NCI-H1048 (cell line): ENCODE data around the gene MID1IP1.

Experiments used
- DNase-seq: peaks from one replicate; lab custom pipeline; 2025; lab: John Stamatoyannopoulos, UW

MID1IP1 gene

DNA sequence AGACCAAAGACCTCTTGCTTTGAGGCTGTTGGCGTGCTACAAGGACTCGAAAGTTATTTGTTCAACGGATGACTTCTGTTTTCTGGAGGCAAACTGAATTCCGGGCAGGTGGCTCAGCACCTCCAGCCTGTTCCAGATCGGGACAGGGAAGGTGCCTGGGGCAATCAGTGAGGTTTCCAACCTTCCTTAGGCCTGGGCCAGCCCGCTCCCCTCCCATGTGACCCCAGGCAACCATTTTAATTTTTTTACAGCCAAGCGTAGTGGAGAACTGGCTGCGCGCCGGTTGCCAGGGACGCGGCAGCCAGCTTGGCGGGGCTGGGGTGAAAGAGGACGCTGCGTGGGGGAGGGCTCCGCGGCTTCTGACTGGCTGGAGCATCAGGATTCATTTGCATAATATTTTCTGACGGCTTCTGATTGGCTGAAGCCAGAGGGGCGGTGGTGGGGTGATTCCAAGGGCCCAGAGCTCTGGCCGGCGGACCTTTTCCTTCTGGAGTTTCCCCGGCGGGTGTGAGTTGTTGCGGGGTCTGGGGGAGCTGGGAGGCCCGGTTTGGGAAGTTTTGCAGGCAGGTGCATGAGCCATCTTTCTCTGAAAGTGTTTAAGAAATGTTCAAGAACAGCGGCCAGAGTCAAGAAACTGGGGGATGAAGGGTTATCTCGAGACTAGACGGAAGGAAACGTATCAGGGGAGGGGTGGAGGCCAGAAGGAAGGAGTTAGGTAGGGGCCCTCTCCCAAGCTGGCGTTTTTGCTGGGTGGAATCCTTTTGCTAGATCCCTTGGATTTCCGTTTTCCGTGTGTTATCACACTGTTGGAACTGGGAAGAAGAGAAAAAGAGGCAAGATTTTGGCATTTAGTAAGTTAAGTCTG is at the start of gene MID1IP1:
Gene MID1IP1, plus strand, starts transcription at position 479 of the 865 bp plus-strand sequence. CDS start 3,488 bp downstream, outside the sequence.
- DNase-seq: peak; percentile 74

GRCh38 chrX:38754102-38754790 is 47.0 kb upstream of the MID1IP1 start:
- no peak for DNase-seq

GRCh38 chrX:38754818-38755718 is 46.2 kb upstream of the MID1IP1 start:
- no peak for DNase-seq

DNA sequence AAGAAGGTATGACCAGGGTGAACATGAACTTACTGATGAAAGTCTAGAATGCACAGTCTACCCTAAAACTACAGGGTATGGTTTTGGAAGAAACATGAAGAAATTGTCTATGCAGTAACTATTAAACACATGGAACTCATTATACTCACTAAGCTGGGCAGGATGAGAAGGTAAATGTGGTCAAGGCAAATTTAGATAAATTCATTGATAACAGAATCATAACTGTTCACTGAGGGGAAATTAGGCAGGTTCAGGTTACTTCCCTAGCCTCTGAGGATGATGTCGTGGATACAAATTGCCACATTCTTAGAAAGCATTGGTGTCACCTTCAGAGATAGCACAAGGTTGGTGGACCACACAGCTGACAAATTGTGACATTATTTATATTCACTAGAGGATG is 40.4 kb upstream of the MID1IP1 start:
- no peak for DNase-seq

DNA sequence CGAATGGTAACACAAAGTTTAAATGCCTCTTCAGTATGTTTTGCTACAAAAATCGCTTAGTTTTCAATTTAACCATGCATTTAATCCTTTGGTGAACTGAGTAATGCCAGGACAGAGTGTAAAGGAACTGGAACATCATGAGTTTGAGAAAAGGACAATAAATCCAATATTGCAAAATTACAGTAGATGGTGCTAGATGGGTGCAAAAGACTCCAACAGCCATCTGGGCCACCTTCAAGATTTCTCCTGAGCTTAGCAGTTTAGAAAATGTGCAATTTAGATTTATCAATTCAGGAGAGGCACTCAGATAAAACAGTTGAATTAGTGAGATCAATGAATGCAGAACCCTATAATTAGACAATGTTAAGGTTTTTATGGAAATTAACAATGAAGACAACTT is 33.2 kb upstream of the MID1IP1 start:
- DNase-seq: no peak

- no peak for DNase-seq
Observed at GRCh38 chrX:38770152-38770551, 31.1 kb upstream of the MID1IP1 start.

- DNase-seq: no peak
Observed at GRCh38 chrX:38774249-38774648, 27.0 kb upstream of the MID1IP1 start.

GRCh38 chrX:38796946-38797345 is 4.3 kb upstream of the MID1IP1 start:
- no peak for DNase-seq

DNA sequence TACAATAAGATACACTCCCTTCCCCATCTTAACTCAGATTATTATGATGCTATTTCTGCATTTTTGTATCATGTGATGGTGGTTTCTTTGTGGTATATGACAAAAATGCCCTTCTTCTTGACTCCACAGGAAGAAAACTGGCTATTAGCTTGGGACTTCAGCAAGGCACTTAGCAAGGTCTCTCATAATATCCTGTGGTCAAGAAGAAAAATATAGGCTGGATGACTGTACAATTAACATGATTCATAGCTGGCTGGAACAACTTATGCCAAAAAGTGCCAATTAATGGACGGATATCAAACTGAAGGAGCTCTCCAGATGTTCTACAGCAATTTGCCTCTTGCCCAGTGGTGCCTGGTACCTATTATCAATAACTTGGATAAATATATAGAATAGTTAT is 2.3 kb upstream of the MID1IP1 start:
- DNase-seq: no peak

- no peak for DNase-seq
Observed at GRCh38 chrX:38799995-38800580, 1.2 kb upstream of the MID1IP1 start.

- DNase-seq: no peak
Observed at GRCh38 chrX:38803243-38803587, 2.0 kb downstream of the MID1IP1 start.

GRCh38 chrX:38803588-38804431 is 2.6 kb downstream of the MID1IP1 start:
- DNase-seq: peak; percentile 6

DNA sequence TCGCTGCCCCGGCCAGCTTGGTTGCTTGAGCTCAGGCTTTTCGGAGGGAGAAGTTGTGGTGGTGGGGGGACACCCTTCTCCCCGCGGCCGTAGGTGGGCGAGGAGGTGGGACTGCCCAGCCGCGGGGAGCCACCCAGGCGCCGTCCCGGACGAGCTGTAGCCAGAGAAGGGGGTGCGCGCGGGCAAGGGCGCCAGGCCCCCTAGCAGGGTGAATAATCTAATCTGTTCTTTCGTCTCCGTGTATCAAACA is 3.1 kb downstream of the MID1IP1 start:
- no peak for DNase-seq

GRCh38 chrX:38804682-38805431 is 3.6 kb downstream of the MID1IP1 start:
- DNase-seq: no peak

DNA sequence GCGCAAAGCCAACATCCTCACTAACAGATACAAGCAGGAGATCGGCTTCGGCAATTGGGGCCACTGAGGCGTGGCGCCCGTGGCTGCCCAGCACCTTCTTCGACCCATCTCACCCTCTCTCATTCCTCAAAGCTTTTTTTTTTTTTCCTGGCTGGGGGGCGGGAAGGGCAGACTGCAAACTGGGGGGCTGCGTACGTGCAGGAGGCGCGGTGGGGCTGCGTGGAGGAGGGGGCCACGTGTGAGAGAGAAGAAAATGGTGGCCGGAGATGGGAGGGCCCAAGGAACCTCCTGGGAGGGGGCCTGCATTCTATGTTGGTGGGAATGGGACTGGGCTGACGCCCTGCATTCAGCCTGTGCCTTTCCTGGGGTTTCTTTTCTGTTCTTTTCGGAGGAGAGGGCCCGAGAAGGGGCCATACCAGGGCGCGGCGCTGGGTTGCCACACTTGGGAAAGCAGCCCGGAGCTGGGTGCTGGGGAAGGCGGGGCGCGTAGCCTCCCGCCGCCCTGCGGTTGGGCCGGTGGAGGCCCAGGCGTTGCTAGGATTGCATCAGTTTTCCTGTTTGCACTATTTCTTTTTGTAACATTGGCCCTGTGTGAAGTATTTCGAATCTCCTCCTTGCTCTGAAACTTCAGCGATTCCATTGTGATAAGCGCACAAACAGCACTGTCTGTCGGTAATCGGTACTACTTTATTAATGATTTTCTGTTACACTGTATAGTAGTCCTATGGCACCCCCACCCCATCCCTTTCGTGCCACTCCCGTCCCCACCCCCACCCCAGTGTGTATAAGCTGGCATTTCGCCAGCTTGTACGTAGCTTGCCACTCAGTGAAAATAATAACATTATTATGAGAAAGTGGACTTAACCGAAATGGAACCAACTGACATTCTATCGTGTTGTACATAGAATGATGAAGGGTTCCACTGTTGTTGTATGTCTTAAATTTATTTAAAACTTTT is 4.5 kb downstream of the MID1IP1 start:
- DNase-seq: no peak

GRCh38 chrX:38806875-38807621 is 5.8 kb downstream of the MID1IP1 start:
- no peak for DNase-seq

DNA sequence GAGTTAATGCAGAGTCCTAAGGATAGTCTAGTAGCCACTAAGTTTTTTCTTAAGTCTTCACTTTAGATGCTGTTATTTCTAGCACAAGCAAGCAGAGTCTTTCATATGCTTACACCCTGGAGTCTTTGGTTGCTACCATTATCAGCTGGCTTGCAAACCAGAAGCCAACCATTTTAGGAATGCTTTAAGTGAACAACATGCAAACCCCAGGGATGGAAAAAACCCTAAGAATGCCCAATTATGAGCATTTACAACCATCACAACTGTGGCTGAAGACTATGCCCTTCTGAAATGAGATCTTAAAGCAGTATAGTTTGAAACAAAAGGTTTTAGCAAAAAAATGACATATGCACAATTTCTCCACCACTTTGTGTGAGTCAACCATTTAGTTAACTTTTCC is 6.6 kb downstream of the MID1IP1 start:
- DNase-seq: no peak

- DNase-seq: no peak
Observed at GRCh38 chrX:38811515-38812243, 10.4 kb downstream of the MID1IP1 start.
